ENCODE results near the gene PSORS1C1.

GRCh38 chr6:31107052-31107451 is 7.5 kb upstream of the PSORS1C1 start:
- TF ChIP-seq CTCF (conservative IDR thresholded peaks at IDR 0.05; ENCODE audit: low read depth, low read length) (no peak), NFE2L2 (IDR thresholded peaks at IDR 0.05; ENCODE audit: low read depth, low read length) (no peak), MAZ (IDR thresholded peaks at IDR 0.05; ENCODE audit: borderline replicate concordance, low read depth, low read length) (no peak), MAFK (IDR thresholded peaks at IDR 0.05; ENCODE audit: low read depth, low read length) (no peak), POLR2A (IDR thresholded peaks at IDR 0.05; ENCODE audit: low read depth, low read length) (no peak), CEBPB (IDR thresholded peaks at IDR 0.05; ENCODE audit: low read depth, low read length) (no peak), RAD21 (IDR thresholded peaks at IDR 0.05; ENCODE audit: low read length) (no peak)
